Measurements from ENCODE around the gene FLT1. TPM values are rescaled to one million over a fixed set of nuclear protein-coding genes. Genes with fewer than 3 reads are reported as not detected.

The FLT1 gene
- total RNA-seq, 1 donor from 2014 or later: 46.0 TPM

GRCh38 chr13:28455580-28456194 is 39.2 kb downstream of the FLT1 start:
- intact Hi-C loops (cut with DNase I): no loop called here
- no peak for DNase-seq (ENCODE audit: low spot score in 2 of 2)

DNA sequence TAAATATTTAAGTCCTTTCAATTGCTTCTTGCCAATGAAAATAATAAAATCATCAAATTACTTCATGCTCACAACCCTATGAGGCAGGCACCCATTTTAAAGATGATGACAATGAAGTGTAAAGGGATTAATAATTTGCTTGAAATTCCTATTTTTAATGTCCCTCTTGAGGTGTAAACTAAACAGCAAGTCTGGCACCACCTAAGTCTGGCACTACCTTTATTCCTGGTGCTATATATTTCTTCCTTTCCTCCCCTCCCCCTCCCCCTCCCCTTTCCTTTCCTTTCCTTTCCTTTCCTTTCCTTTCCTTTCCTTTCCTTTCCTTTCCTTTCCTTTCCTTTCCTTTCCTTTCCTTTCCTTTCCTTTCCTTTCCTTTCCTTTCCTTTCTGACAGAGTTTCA is 42.2 kb downstream of the FLT1 start:
- TF ChIP-seq, protein P1, sequence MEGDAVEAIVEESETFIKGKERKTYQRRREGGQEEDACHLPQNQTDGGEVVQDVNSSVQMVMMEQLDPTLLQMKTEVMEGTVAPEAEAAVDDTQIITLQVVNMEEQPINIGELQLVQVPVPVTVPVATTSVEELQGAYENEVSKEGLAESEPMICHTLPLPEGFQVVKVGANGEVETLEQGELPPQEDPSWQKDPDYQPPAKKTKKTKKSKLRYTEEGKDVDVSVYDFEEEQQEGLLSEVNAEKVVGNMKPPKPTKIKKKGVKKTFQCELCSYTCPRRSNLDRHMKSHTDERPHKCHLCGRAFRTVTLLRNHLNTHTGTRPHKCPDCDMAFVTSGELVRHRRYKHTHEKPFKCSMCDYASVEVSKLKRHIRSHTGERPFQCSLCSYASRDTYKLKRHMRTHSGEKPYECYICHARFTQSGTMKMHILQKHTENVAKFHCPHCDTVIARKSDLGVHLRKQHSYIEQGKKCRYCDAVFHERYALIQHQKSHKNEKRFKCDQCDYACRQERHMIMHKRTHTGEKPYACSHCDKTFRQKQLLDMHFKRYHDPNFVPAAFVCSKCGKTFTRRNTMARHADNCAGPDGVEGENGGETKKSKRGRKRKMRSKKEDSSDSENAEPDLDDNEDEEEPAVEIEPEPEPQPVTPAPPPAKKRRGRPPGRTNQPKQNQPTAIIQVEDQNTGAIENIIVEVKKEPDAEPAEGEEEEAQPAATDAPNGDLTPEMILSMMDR (IDR thresholded peaks at IDR 0.05): no peak
- intact Hi-C loops (cut with DNase I): no loop called here
- no peak overlapping the region for H3K4me3 ChIP-seq

More at GRCh38 chr13:28455580-28456194, 39.2 kb downstream of the FLT1 start:
- Histone ChIP-seq H3K4me1 (peaks cover 0 to 5% of the 10 kb centered on the region in 2 donors), H3K4me3 (no peak overlapping the region), H3K27me3 (no peaks in the 10 kb centered on the region), H3K27ac (no peak overlapping the region), H3K36me3 (no peaks in the 10 kb centered on the region), H3K9me3 (no peaks in the 10 kb centered on the region)
- TF ChIP-seq, protein P1 (IDR thresholded peaks at IDR 0.05): no peak

DNA sequence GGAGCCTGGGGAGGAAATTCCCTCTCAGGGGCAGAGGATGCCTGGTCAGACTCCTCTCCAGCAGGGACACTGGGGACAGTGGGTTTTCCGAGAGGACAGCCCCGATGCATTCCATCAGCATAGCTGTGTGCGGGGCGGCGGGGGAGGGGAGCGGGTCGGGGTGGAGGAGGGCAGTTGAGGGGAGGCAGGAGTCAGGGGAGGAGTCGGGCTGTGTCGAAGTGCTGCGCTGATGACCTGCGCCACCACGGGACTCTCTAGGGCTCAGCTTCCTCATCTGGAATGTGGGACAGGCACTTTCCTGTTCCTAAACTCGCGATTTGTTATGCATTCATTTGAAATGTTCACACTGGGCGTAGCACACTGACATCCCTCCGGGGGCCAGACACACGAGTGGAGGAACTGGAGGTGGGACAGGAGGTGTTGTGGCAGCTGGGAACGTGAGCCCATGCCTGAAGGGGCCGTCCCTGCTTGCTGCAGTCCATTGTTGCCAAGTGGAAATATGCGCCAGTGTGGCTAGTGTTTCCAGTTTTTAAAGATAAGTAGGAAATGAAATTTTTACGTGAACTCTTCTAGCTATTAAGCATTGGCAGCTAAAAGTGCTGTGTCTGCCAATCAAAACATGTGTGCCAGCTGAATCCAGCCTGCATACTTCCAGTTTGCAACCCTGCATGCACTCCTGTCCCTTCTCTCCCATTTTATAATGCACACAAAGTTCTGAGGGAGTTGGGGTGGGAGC is 43.3 kb downstream of the FLT1 start:
- intact Hi-C loops (cut with DNase I): no loop called here
- DNase-seq (ENCODE audit: low spot score in 2 of 2): no peak
- Histone ChIP-seq H3K27me3 (no peaks in the 10 kb centered on the region), H3K4me1 (peaks cover 0 to 5% of the 10 kb centered on the region in 2 donors), H3K27ac (no peak overlapping the region), H3K4me3 (peak overlapping the region in 1 of 2 donors; percentile 27), H3K9me3 (peaks cover 0 to 14% of the 10 kb centered on the region in 2 donors), H3K36me3 (no peaks in the 10 kb centered on the region)
- TF ChIP-seq, protein P1 (IDR thresholded peaks at IDR 0.05): no peak

More for the DNA sequence above, 42.2 kb downstream of the FLT1 start:
- H3K36me3 ChIP-seq: no peaks in the 10 kb centered on the region
- DNase-seq (ENCODE audit: low spot score in 2 of 2): no peak
- H3K27me3 ChIP-seq: no peaks in the 10 kb centered on the region
- peaks cover 0 to 6% of the 10 kb centered on the region in 2 donors for H3K9me3 ChIP-seq
- no peak overlapping the region for H3K27ac ChIP-seq
- H3K4me1 ChIP-seq: peaks cover 0 to 5% of the 10 kb centered on the region in 2 donors

DNA sequence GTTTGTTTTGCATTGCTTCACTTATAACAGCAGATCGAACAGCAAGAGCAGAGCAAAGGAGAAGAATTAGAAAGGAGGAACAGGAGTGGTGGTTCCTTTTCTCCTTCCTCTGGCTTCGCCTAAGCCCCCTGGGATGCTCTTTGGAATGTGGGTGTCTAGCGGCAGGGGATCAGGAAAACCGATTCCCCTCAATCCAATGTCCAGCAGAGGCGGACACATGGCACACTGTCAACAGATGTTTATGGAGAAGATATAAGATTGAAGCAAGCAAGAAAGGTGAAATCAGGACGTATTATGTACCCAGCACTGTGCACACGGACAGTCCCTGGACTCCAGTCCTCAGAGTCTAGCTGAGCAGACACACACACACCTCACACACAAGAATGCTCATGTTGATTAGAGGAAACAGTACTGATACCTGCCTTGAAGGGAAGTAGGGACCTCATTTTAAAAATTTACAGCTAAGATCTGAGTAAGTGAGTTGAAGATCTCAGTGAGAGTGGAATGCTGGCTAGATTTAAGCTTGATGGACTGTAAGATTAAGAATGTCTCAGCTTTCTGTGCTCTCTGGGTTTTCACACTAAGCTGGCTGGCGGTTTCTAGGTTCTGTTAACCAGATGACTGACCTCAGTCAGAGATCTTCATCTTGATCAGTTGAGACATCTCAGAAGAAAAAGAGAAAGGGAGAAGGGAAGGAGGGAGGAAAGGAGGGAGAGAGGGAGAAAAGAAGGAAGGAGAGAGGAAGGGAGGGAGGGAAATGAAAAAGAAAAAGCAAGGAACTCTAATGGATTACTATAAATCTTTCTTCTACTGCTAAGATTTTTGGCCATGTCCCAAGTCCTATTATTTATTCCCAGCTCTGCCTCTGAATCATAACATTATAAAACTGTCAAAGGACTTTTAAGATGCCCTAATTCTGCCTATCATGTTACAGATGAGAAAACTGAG is 44.8 kb downstream of the FLT1 start:
- intact Hi-C loops (cut with DNase I): no loop called here
- Histone ChIP-seq H3K9me3 (peaks cover 0 to 14% of the 10 kb centered on the region in 2 donors), H3K4me3 (no peak overlapping the region), H3K27ac (no peak overlapping the region), H3K27me3 (no peaks in the 10 kb centered on the region), H3K4me1 (peaks cover 0 to 5% of the 10 kb centered on the region in 2 donors), H3K36me3 (no peaks in the 10 kb centered on the region)
- TF ChIP-seq, protein P1 (IDR thresholded peaks at IDR 0.05): no peak
- DNase-seq (ENCODE audit: low spot score in 2 of 2): no peak

DNA sequence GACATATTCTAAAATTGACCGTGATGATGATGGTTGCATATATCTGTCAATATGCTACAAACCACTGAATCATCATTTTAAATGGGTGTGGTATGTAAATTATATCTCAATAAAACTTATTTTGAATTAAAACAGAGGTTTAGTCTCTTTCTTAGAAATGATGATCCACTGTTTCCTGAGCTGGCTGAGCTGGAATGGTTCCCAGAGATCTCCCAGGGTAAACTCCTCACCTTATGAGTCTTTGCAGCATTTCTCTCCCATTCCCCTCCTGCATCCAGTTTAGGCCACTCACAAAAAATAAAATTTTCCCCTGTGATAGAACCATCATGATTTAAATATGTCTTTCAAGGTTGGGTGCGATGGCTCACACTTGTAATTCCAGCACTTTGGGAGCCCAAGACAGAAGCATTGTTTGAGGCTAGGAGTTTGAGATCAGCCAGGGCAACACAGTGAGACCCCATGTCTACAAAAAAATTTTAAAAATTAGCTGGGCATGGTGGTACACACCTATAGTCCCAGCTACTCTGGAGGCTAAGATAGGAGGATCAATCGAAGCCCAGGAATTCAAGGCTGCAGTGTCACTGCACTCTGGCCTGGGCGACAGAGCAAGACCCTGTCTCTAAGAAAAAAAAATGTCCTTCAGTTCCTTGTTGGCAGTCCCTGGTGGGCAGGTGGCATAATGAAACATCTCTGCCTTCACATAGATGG is 46.1 kb downstream of the FLT1 start:
- no peak for DNase-seq (ENCODE audit: low spot score in 2 of 2)
- Histone ChIP-seq H3K36me3 (no peaks in the 10 kb centered on the region), H3K4me1 (peaks cover 0 to 5% of the 10 kb centered on the region in 2 donors), H3K27me3 (no peaks in the 10 kb centered on the region), H3K27ac (no peak overlapping the region), H3K4me3 (no peak overlapping the region), H3K9me3 (peaks cover 0 to 14% of the 10 kb centered on the region in 2 donors)
- intact Hi-C loops (cut with DNase I): no loop called here
- TF ChIP-seq, protein P1 (IDR thresholded peaks at IDR 0.05): no peak

Measured in ascending aorta (tissue), 2 donors.